ENCODE data around the gene BLZF1.
"Not testable (repeated sequence)": the region's sequence is repeated elsewhere in the genome, so short reads cannot be mapped to it uniquely, and the experiment has no call there.

GRCh38 chr1:169342096-169342495 is 25.9 kb upstream of the BLZF1 start:
- not testable (repeated sequence) for TF ChIP-seq CTCF (IDR thresholded peaks at IDR 0.05; ENCODE audit: insufficient read depth, low read length, poor library complexity, severe bottlenecking); EZH2phosphoT487 (conservative IDR thresholded peaks at IDR 0.05; ENCODE audit: low read length)
